SHP77 treated with DMSO at 0.1 percent for 48 hours (cell line): ENCODE measurements around the gene TMEM14A.
"Not testable (repeated sequence)": the region's sequence is repeated elsewhere in the genome, so short reads cannot be mapped to it uniquely, and the experiment has no call there.

Experiments
- DNase-seq: peaks from one replicate; lab custom pipeline; 2025; lab: John Stamatoyannopoulos, UW

Gene TMEM14A, protein sequence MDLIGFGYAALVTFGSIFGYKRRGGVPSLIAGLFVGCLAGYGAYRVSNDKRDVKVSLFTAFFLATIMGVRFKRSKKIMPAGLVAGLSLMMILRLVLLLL

DNA sequence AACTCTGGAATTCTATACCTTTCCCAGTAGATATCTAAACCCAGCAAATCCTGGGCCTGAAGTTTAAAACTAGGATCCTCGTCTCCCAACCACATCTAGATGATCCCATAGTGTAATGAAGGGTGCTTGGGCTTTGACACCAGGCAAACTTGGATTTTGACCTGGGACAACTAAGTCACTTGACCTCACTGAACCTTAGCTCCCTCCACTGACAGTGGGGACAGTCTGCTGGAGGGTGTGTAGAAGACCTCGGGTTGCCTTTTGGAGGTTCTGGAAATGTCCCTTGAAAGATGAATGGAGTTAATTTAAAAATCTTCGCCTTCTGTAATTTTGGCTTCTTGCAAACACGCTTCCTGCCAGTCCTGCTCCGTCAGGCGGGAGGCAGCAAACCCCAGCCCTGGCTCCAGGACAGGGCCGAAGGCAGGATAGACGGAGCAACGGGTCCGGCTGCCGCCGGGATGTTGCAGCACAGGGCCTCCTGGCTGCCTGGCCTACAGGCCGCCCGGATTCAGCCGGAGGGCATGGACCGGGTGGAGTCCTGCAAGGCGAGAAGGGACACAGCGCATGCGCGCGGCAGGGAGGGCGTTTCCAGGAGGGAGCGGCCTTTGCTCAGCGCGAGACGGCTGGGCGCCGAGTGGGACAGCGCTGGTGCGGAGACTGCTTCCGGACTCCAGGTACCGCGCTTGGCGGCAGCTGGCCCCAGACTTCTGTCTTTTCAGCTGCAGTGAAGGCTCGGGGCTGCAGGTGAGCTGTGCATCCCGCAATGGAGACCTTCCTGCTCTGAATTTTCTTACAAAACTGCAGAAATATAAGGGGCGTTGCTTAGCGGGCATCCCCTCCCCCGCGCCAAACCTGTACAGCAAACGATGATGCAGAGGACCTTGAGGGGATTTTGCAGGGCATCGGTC lies at the start of gene TMEM14A:
Gene TMEM14A (plus strand): TSS at position 612 of the 908 bp plus-strand sequence. CDS start 5,990 bp downstream, outside the sequence.
- peak; percentile 85 for DNase-seq

DNA sequence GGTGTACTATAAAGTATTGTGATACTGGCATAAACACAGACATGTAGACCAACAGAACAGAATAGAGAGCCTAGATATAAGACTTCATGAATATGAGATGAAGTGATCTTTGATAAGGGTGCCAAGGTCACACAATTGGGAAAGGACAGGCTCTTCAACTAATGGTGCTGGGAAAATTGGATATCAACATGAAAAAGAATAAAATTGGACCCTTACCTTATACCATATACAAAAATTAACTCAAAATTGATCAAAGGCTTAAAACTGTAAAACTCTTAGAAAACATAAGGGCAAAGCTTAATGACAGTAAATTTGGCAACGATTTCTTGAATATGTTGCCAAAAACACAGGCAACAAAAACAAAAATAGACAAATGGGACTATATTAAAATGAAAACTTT lies 49.3 kb upstream of the TMEM14A start:
- DNase-seq, result no peak

DNA sequence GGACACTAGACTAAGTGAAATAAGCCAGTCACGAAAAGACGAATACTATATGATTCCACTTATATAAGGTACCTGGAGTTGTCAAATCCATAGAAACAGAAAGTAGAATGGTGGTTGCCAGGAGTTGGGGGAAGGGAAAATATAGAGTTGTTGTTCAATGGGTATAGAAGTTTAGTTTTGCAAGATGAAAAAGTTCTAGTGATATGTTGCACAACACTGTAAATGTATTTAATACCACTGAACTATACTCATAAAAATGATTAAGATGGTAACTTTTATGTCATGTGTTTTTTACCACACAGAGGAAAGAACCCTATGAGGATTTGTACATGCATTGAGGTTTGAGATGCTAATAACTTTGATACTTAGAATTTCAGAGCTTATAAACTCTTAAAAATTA lies 48.1 kb upstream of the TMEM14A start:
- DNase-seq, result no peak

DNA sequence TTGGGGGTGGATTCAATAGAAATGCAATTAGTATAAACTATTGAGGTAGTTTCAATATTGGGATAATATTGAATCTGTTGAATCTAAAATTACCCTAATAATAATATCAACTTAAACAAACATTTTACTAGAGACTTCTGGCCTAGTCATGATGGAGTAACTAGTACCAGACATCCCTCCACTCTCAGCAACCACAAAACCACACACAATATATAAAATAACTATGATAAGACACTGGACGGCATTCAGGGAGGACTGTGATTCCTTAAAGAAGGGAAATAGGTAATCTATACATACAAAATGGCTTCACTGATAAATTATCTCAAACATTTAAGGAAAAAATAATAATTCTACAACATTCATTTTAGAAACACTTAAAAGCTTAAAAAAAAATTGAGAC lies 38.9 kb upstream of the TMEM14A start:
- DNase-seq, result no peak

DNA sequence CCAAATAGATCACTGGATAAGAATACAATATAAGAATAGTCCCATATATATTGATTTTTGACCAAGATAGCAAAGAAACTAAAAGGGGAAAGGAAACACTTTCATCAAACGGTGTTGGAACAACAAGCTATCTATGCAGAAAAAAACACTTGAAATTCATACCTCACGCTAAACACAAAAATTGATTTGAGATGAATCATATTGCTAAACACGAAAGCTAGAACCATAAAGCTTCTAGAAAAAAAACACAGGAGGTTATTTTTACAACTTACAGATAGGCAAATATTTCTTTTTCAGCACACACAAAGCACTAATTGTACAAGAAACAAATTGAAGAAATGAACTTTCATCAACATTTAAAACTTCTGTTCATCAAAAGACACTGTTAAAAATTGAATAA lies 36.7 kb upstream of the TMEM14A start:
- no peak for DNase-seq

DNA sequence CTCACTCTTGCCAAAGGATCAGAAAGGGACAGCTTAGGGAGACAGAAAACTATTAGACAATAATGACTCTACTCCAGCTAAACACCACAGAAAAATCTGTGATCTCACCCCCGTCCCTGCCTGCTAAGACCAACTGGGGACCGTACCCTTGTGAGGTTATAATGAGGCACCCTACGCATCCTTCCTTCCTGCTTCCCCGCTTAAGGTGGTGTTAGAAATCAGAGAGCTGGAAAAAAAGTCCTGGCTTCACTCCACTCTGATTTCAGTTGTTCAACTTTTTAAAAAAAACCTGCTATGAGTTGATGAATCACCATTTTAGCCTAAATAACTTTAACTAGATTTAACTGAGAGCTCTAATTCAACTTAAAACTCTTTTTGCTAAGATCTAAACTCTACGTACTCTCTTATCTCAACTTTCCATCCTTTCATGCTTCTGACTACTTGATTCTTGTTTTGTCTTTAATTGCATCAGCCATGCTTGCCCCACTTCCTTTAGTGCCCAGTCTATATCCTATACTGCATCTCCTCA lies 35.8 kb upstream of the TMEM14A start:
- no peak for DNase-seq

DNA sequence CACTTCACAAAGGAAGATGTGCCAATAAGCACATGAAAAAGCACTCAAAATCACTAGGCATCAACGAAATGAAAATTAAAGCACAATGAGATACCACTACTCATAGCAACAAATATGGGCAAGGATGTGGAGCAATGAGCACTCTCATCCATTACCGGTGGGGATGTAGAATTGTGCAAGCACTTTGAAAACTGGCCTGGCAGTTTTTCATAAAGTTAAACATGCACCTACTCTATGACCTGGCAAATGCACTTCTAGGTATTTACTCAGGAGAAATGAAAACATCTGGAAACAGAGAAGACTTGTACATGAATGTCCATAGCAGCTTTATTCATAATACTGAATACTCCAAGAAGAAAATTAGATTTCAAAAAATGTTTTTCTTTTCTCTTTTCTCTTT lies 34.1 kb upstream of the TMEM14A start:
- DNase-seq, result no peak

DNA sequence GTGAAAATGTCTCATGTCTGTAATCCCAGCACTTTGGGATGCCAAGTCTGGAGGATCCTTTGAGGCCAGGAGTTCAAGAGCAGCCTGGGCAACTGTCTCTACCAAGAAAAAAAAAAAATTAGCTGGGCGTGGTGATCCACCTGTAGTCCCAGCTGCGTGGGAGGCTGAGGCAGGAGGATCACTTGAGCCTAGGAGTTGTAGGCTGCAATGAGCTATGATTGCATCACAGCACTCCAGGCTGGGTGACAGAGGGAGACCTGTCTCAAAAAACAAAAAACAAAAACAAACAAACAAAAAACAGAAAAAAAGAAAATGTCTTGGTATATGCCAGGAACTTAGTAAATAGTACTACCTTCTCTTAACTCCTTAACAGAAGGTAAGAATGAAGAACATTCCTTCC lies 31.4 kb upstream of the TMEM14A start:
- DNase-seq, result no peak

DNA sequence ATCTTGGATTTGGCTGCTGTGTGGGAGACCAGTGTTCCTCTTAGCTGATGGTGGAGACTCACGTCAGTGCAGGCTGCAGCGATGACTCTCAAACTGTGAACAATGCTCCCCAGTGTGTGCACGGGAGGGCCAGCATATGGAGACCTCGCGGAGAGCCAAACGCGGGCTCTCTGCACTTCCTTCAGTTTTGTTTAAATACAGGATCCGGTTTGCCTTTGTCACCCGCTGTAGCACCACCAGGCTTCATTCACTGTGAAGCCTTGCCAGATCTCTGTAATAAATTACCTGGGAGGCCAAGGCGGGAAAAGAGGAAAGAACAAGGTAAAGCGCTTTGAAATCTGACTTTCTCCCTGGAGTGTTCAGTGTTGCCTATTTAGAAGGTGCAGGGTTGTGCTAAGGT lies 30.7 kb upstream of the TMEM14A start:
- DNase-seq, result peak; percentile 36

DNA sequence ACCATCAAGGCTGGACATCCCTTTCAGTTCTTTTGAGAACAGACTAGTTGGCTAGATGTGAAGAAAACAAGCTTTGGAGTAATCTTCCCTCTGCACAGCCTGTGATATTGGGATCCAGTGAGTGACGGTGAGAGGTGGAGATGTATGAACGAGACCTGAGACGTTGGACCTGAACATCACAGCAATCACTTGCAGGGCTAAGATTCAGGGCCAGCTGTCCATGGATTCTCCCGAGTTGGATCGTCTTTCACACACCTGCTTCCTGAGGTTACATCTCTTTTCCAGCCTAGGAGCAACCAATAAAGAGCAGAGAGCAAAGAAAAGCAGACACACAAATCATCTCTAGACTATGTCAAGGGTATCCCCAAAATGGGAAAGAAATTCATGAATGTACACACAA lies 30.0 kb upstream of the TMEM14A start:
- DNase-seq, result no peak

DNA sequence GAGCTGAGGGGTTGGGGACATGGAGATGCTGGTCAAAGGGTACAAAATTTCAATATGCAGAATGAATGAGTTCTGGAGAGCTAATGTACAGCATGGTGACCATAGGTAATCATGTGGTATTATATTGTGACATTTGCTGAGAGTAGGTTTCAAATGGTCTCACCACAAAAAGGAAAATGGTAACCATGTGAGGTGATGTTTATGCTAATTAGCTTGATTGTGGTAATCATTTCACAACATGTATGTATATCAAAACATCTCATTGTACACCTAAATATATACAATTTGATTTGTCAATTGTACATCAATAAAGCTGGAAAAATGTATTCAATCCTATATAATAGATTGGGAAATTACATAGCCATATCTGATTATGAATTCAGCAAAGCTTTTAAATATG lies 29.5 kb upstream of the TMEM14A start:
- no peak for DNase-seq

DNA sequence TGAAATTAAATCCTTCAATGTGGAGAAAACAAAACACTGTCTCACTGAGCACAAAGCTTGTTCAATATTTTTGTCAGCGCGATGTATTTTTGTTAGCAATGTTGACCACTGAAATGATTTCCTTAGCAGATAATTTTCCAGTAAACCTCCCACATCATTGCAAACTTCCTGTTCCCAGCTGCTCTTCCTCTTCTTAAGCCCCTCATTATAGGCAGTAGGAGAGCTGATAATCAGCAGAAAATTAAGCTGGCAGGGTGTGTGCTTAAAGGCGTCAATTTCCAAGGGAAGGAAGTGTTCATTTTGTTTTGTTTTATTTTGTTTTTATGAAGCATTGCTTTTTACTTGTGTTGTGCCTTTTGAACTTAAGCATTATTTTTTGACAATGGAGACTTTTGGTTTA lies 29.1 kb upstream of the TMEM14A start:
- DNase-seq, result no peak

DNA sequence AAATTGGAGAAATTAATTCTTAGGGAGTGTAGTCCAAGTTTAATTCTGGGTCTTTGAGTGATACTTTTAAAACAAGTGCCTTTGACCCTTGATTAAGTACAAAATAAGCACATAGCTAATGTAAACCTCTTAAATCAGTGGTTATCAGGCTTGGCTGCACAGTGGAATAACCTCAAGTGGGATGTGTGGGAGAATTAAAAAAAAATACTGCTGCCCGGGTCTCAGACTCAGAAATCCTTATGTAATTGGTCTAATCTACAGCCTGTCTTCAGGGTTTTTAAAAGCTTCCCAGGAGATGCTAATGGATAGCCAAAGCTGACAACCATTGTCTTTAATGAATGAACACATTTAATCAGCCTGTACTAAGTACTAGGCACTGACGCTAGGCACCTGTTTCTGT lies 28.5 kb upstream of the TMEM14A start:
- no peak for DNase-seq

DNA sequence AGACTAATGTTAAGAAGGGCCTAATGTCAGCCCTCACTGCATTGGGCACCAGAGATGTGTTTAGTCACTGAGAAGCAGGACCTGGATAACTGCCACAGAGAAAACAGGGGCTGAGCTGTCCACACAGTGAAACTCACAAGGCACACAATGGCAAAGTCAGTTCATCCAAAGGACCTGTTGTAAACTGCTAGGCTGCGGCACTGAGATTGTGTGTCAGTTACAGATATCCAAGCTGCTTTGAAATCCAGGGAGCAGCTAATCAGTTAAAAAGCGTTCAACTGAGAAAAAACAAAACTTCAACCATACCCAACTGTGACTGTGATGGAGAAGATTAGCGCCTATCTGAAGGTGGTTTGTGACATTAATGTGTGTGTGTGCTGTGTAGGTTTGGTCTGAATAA lies 27.8 kb upstream of the TMEM14A start:
- DNase-seq, result no peak

DNA sequence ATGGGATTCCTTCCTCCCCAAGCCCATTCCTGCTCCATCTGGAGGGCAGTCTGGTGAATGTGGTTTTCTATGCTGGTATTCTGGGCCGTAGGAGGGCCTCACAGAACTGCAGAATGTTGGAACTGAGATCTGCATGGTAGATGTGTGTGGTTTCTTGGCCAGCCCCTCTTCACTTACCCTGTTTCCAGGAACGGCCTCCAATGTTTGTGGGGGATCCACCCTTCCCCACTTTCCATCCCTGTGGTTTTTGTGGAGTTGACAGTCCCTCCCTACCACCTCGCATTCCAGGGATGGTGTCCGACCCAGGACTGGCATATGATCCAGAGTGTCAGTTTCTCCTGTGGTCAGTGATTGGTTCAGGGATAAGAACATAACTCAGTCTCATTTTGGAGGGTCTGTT lies 26.7 kb upstream of the TMEM14A start:
- DNase-seq, result no peak

DNA sequence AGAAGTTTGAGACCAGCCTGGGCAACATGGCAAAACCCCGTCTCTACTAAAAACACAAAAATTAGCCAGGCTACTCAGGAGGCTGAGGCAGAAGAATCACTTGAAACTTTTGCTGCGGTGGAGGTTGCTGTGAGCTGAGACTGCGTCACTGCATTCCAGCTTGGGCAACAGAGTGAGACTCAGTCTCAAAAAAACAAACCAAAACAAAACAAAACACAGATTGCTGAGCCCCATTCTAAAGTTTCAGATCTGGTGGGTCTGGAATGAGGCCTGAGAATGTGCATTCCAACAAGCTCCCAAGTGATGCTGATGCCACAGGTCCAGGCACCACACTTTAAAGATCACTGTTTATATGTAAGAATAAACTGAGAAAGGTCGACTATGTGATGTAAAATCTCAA lies 24.9 kb upstream of the TMEM14A start:
- DNase-seq, result no peak

DNA sequence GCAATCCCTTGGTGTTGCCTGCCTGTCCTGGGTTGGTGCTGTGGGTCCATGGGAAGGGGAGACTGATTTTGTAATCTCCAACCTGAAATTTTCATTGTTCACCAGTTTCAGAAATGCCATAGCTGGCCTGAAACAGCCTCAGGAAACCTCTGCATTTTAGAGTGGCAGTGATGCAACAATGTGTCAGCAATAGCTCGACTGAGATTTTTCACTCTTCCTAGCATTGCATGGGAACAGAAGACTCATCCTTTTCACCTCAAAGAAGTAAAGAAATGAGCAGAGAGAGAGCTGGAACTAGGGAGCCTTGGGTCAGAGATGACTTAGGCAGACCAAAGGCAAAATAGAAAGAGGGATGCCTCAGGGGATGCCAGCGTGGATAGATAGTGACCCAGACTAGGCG lies 23.7 kb upstream of the TMEM14A start:
- DNase-seq, result no peak

DNA sequence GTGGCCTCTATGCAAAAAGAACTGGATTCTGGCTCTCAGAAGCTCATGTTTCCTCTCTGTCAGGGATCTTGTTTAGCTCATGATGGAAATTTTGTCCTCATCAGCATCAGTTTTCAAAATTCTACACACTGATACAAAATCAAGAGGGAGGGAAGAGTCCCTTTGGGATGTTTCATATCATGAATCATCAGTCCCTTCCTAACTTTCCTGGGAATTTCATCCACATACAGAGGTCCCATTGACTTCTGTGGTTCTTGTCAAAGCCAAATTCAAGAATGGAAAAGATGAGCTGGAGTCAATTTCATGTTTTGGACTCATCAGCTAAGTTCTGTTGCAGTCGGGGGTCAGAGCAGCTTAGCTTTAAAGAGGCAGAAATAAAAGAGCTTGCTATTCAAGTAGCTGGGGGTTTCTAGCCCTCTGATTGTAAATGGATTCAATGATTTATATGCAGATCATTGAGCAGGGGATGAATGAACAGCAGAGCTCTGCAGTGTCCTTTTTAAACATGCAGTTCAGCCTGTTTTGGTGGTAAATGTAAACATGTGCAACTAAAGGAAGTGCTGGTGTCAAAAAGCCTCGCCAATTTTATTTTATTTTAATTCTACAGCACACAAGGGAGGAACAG lies 21.3 kb upstream of the TMEM14A start:
- no peak for DNase-seq

DNA sequence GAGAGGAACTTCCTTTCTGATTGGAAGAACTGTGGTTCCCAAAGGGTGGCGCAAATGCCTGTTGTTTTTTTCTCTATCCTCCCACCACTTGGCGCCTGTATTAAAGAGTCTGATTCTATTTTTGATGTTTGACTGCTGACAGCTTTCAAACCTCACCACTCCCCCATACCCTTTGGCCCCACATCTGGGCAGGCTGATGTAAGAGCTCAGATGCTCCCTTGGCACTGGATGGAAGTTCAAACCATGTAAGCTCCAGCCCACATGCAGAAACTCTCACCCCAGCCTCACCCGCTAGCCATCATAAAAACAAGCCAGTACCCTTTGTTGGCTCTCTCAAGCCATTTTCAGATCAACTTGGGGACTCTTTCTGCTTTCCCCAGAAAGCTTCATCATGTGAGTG lies 20.0 kb upstream of the TMEM14A start:
- no peak for DNase-seq

DNA sequence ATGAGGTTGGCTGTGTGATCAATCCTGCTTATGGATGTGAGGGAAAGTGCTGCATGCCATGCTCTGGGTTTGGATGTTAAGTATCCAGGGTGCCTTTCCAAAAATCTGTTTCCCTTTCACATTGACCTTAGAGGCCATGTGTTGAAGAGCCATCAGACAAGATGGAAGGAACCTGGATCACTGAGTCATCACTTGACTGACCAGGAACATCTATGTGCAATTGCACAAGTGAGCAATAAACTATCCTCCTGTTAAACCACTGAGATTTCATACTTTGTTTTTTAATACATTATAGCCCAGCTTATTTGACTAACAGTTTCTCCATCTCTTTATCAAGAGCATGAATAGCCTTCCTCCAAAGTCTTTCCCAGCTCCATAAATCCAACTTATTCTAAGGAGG lies 17.8 kb upstream of the TMEM14A start:
- DNase-seq, result no peak

DNA sequence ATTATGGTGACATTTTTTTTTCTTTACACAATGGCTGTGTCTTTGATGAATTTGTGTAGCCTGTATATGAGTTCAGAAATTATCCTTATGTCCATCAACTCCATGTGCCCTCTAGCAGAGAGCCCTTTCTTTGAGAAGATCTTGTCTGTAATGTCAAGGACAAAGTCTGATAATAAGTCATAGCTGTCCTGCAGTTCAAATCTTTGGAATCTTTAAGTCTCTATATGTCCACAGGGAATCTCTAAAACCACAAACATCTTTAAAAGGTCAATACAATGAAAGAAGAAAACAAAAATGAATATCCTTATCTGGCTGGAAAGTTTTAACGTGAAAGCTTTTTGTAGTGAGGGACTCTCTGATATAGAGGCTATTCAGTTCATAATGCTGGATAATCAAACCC lies 16.9 kb upstream of the TMEM14A start:
- no peak for DNase-seq

DNA sequence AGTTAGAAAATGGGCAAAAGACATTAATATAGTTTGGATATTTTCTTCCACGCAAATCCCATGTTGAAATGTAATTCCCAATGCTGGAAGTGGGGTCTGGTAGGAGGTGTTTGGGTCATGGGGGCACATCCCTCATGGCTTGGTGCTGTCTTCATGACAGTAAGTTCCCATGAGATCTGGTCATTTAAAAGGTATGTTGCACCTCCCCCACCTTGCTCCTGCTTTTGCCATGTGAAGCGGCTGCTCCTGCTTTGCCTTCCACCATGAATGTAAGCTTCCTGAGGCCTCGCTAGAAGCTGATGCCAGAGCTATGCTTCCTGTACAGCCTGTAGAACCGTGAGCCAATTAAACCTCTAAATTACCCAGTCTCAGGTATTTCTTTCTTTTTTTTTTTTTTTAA lies 16.3 kb upstream of the TMEM14A start:
- no peak for DNase-seq

DNA sequence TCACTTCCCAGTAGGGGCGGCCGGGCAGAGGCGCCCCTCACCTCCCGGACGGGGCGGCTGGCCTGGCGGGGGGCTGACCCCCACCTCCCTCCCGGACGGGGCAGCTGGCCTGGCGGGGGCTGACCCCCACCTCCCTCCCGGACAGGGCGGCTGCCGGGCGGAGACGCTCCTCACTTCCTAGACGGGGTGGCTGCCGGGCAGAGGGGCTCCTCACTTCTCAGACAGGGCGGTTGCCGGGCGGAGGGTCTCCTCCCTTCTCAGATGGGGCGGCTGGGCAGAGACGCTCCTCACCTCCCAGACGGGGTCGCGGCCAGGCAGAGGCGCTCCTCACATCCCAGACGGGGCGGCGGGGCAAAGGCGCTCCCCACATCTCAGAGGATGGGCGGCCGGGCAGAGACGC lies 15.0 kb upstream of the TMEM14A start:
- DNase-seq, result not testable (repeated sequence)
